HEK293T (cell line): ENCODE results near the gene PHLDA3.

ENCODE experiments used
- CTCF ChIA-PET: fragments of 350-600 bp; formaldehyde crosslinking; extraction: SDS; loops from one replicate; lab custom pipeline; 2021; ENCODE audit warnings: antibody characterized with exemption, inconsistent platforms; lab: Yijun Ruan, JAX
- POLR2A ChIA-PET: fragments of 350-600 bp; formaldehyde crosslinking; extraction: SDS; loops from one replicate; lab custom pipeline; 2020; ENCODE audit warnings: antibody characterized with exemption, inconsistent platforms; lab: Yijun Ruan, JAX
- DNase-seq: peaks from one replicate; pipeline ENCODE4 v3.0.0; 2012; ENCODE audit warnings: mixed read lengths; ENCODE audit errors: extremely low spot score
- ARNT ChIP-seq: fragments of 450-650 bp; IDR thresholded peaks from 2 replicates; pipeline ENCODE4 v1.6.1; 2017; ENCODE audit warnings: mild to moderate bottlenecking
- BHLHE40 ChIP-seq: fragments of 450-650 bp; IDR thresholded peaks from 2 replicates; pipeline ENCODE4 v1.6.1; 2016; ENCODE audit warnings: mild to moderate bottlenecking, moderate library complexity, borderline replicate concordance
- CTBP1 ChIP-seq: fragments of 450-650 bp; IDR thresholded peaks from 2 replicates; pipeline ENCODE4 v1.6.1; 2016; ENCODE audit warnings: borderline replicate concordance
- ELF4 ChIP-seq: fragments of 450-650 bp; IDR thresholded peaks from 2 replicates; pipeline ENCODE4 v1.6.1; 2017; ENCODE audit warnings: antibody characterized with exemption
- FOXA1 ChIP-seq: fragments of 450-650 bp; IDR thresholded peaks from 2 replicates; pipeline ENCODE4 v1.6.1; 2016; ENCODE audit warnings: mild to moderate bottlenecking
- FOXK2 ChIP-seq: fragments of 450-650 bp; IDR thresholded peaks from 2 replicates; pipeline ENCODE4 v1.6.1; 2016; ENCODE audit warnings: mild to moderate bottlenecking
- FOXM1 ChIP-seq: fragments of 450-650 bp; IDR thresholded peaks from 2 replicates; pipeline ENCODE4 v1.6.1; 2017; ENCODE audit warnings: mild to moderate bottlenecking, borderline replicate concordance
- HDGF ChIP-seq: fragments of 450-650 bp; IDR thresholded peaks from 2 replicates; pipeline ENCODE4 v1.6.1; 2017; ENCODE audit warnings: antibody characterized with exemption, borderline replicate concordance
- L3MBTL2 ChIP-seq: fragments of 450-650 bp; conservative IDR thresholded peaks from 2 replicates; pipeline ENCODE4 v1.6.1; 2016; ENCODE audit warnings: mild to moderate bottlenecking
- LEF1 ChIP-seq: fragments of 450-650 bp; IDR thresholded peaks from 2 replicates; pipeline ENCODE4 v1.6.1; 2017; ENCODE audit warnings: mild to moderate bottlenecking, borderline replicate concordance
- NFRKB ChIP-seq: fragments of 450-650 bp; IDR thresholded peaks from 2 replicates; pipeline ENCODE4 v1.6.1; 2016; ENCODE audit warnings: mild to moderate bottlenecking, moderate library complexity
- PKNOX1 ChIP-seq: fragments of 450-650 bp; IDR thresholded peaks from 2 replicates; pipeline ENCODE4 v1.6.1; 2016
- SP1 ChIP-seq: fragments of 450-650 bp; IDR thresholded peaks from 2 replicates; pipeline ENCODE4 v1.6.1; 2017
- SUZ12 ChIP-seq: fragments of 450-650 bp; IDR thresholded peaks from 2 replicates; pipeline ENCODE4 v1.6.1; 2016; ENCODE audit warnings: mild to moderate bottlenecking
- TARDBP ChIP-seq: fragments of 450-650 bp; IDR thresholded peaks from 2 replicates; pipeline ENCODE4 v1.6.1; 2016
- ZNF384 ChIP-seq: fragments of 450-650 bp; IDR thresholded peaks from 2 replicates; pipeline ENCODE4 v1.6.1; 2016

The PHLDA3 gene

GRCh38 chr1:201421041-201421440 lies 47.9 kb downstream of the PHLDA3 start:
- no peak for DNase-seq
- no peak for TF ChIP-seq LEF1
- no peak for TF ChIP-seq HDGF
- no peak for TF ChIP-seq FOXK2
- no peak for TF ChIP-seq PKNOX1
- ChIA-PET POLR2A (no interaction called here), CTCF (no interaction called here)

- TF ChIP-seq PKNOX1 (no peak), HDGF (no peak), FOXM1 (no peak), FOXK2 (no peak), ELF4 (no peak), BHLHE40 (no peak), L3MBTL2 (no peak)
These were observed 48.4 kb downstream of the PHLDA3 start for GRCh38 chr1:201420608-201421002.

GRCh38 chr1:201419746-201420607 lies 49.0 kb downstream of the PHLDA3 start:
- POLR2A ChIA-PET: no interaction called here
- TF ChIP-seq ELF4 (no peak), BHLHE40 (no peak), LEF1 (no peak), TARDBP (no peak), ZNF384 (no peak), SUZ12 (no peak), FOXK2 (no peak), CTBP1 (no peak), L3MBTL2 (no peak), NFRKB (no peak), FOXM1 (no peak), FOXA1 (no peak), ARNT (no peak), PKNOX1 (no peak), HDGF (no peak), SP1 (no peak)
- CTCF ChIA-PET: interaction anchor here (1.1 kb wide), 1 partner anchor 15 kb away, joined by 4 read pairs; no protein-coding TSS in a partner anchor
- no peak for DNase-seq

More at GRCh38 chr1:201420608-201421002, 48.4 kb downstream of the PHLDA3 start:
- DNase-seq: no peak
- ChIA-PET POLR2A (no interaction called here), CTCF (no interaction called here)

- CTCF ChIA-PET: interaction anchor here (1.1 kb wide), 1 partner anchor 16 kb away, joined by 4 read pairs; no protein-coding TSS in a partner anchor
- DNase-seq: no peak
- no peak for TF ChIP-seq TARDBP
- TF ChIP-seq CTBP1: no peak
- no peak for TF ChIP-seq L3MBTL2
- TF ChIP-seq SP1: no peak
- no peak for TF ChIP-seq ZNF384
- TF ChIP-seq HDGF: no peak
- no peak for TF ChIP-seq ARNT
- TF ChIP-seq FOXA1: no peak
- no peak for TF ChIP-seq SUZ12
- no peak for TF ChIP-seq NFRKB
- no peak for TF ChIP-seq LEF1
- TF ChIP-seq FOXK2: no peak
- TF ChIP-seq ELF4: no peak
- TF ChIP-seq BHLHE40: no peak
- TF ChIP-seq FOXM1: no peak
- TF ChIP-seq PKNOX1: no peak
- POLR2A ChIA-PET: no interaction called here
These were observed 49.7 kb downstream of the PHLDA3 start for GRCh38 chr1:201419256-201419655.

- no peak for TF ChIP-seq FOXM1
- TF ChIP-seq BHLHE40: no peak
- no peak for TF ChIP-seq FOXK2
- TF ChIP-seq PKNOX1: no peak
- no peak for TF ChIP-seq ELF4
- no peak for TF ChIP-seq ZNF384
- no peak for TF ChIP-seq HDGF
- no peak for TF ChIP-seq NFRKB
- TF ChIP-seq SP1: no peak
- TF ChIP-seq TARDBP: no peak
- TF ChIP-seq FOXA1: no peak
- TF ChIP-seq LEF1: no peak
- no peak for TF ChIP-seq L3MBTL2
- TF ChIP-seq ARNT: no peak
- TF ChIP-seq SUZ12: no peak
- TF ChIP-seq CTBP1: no peak
- ChIA-PET CTCF (interaction anchor here (0.8 to 1.4 kb wide), 2 partner anchors 9 to 17 kb away, joined by 3 read pairs; no protein-coding TSS in a partner anchor), POLR2A (no interaction called here)
- DNase-seq: no peak
These were observed 50.5 kb downstream of the PHLDA3 start for GRCh38 chr1:201418461-201418860.
